GM12874 (cell line): ENCODE results near the gene LAMTOR3.

Experiments
- CTCF ChIP-seq: IDR thresholded peaks from 2 replicates; pipeline ENCODE4 v1.5.1; 2011; ENCODE audit warnings: low read depth, mild to moderate bottlenecking, control low read depth, low read length, moderate library complexity; ENCODE audit not compliant: insufficient read depth

Gene LAMTOR3

DNA sequence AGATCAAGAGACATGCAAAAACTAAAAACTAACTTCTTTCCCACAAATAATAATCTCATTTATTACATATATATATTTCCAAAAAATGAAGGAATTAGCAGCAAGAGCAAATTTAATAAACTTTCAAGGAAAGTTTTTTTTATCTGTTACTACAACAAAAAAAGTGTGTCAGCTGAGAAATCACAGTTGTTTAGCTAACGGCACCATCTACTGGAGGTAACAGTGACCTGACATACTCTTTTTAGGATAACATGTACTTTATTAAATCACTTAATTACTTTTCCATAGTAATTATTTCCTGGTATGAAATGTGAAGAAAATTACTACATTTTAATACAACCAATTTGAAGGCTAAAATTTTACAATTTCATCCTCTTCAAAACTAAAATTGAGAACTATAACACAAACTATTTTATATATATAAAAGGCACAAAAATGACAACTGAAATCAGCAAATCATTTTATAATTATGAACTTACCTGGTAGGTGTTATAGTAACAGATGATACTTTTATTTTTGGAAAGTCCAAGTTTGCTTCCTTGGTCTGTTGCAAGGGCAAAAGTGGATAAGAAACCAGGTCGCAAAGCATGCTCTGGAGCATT is 9.1 kb downstream of the LAMTOR3 start:
- TF ChIP-seq CTCF = peak; percentile 38

DNA sequence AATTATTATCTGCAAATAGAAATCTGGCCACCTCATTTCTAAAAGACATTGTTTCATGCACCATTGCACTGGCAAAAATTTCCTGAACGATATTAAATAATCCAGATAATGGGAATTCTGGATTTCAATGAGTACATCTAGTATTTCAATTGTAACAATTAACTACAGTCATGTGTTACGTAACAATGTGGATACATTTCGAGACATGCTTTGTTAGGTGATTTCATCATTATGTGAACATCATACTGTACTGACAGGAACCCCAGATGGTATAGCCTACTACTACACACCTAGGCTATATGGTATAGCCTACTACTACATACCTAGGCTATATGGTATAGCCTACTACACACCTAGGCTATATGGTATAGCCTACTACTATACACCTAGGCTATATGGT is 14.8 kb downstream of the LAMTOR3 start:
- no peak for TF ChIP-seq CTCF

GRCh38 chr4:99878604-99879003 is 15.6 kb downstream of the LAMTOR3 start:
- no peak for TF ChIP-seq CTCF

- no peak for TF ChIP-seq CTCF
These were observed 17.3 kb downstream of the LAMTOR3 start for GRCh38 chr4:99876946-99877345.

- TF ChIP-seq CTCF = no peak
These were observed 19.2 kb downstream of the LAMTOR3 start for GRCh38 chr4:99875071-99875470.

- TF ChIP-seq CTCF = no peak
These were observed 21.7 kb downstream of the LAMTOR3 start for GRCh38 chr4:99872570-99872969.

DNA sequence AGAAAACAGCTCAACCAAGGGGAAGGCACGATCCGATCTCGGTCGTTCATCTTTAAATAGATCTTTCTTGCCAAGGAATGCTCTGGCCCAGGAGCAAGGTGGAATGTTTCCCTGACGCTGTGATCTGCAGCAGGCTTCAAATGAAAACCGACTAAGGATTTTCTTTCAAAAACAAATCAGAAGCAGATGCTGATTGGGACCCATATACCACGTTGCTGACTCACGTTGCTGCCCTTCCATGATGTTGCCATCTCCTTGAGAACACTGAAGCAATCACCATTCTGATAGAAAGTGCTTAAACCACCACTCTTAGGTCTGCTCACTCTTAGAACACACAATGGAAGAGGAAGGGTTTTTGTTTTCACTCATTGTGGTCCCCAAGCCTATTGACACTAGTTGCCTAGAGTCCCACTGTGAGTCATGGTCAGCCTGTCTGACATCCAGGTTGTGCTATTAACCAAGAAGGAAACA is 26.1 kb downstream of the LAMTOR3 start:
- no peak for TF ChIP-seq CTCF
